ENCODE data around the gene KRTAP10-1.

DNA sequence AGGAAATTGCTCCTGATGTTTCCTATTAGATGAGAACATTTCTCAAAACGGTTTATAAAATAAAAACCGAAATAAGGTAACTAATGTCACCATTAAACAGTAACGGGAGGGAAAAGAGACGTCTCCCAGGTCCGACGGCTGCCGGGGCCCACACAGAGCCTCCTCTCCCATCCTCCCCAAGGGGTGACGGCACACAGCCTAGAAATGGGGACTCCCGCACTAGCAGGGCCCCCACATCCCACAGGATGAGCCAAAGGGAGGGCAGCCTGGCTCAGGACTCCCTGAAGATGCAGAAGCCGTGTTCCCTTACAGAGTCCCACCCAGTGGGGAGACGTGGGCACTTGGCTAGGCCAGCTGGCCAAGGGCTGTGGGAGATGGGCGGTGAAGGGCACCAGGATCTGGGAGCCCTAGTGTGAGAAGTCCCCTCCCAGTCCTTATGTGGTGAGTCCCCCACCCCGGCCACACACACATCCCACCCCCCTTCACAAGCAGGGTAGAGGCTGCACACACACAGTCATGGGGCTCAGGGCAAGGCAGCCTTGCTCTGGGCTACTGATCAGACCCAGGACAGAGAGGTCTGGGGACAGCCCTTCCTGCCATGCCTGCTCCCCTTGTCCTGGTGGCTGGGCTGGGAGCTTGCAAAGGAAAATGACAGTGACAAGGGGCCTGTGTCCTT lies 15.3 kb upstream of the KRTAP10-1 start:
- TF ChIP-seq, protein P1, sequence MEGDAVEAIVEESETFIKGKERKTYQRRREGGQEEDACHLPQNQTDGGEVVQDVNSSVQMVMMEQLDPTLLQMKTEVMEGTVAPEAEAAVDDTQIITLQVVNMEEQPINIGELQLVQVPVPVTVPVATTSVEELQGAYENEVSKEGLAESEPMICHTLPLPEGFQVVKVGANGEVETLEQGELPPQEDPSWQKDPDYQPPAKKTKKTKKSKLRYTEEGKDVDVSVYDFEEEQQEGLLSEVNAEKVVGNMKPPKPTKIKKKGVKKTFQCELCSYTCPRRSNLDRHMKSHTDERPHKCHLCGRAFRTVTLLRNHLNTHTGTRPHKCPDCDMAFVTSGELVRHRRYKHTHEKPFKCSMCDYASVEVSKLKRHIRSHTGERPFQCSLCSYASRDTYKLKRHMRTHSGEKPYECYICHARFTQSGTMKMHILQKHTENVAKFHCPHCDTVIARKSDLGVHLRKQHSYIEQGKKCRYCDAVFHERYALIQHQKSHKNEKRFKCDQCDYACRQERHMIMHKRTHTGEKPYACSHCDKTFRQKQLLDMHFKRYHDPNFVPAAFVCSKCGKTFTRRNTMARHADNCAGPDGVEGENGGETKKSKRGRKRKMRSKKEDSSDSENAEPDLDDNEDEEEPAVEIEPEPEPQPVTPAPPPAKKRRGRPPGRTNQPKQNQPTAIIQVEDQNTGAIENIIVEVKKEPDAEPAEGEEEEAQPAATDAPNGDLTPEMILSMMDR (IDR thresholded peaks at IDR 0.05), result no peak
- no peak for TF ChIP-seq POLR2AphosphoS5 (IDR thresholded peaks at IDR 0.05)
